Measurements from ENCODE around the gene NPC2.

GRCh38 chr14:74457565-74457895 lies 35.6 kb downstream of the NPC2 start:
- TF ChIP-seq HOXA7 (CRISPR knock-in tag; IDR thresholded peaks at IDR 0.05) (no peak), HMGXB4 (CRISPR knock-in tag; IDR thresholded peaks at IDR 0.05; ENCODE audit: borderline replicate concordance) (no peak), CTCF (IDR thresholded peaks at IDR 0.05) (no peak), POLR2A (IDR thresholded peaks at IDR 0.05; ENCODE audit: low read length) (no peak)

All from A549 (cell line).